HL-60/S4 treated with phorbol 12-myristate 13-acetate at 8.2 ng/mL for 4 days and 3 days (cell line): ENCODE measurements around the gene SCO1.
"Not testable (repeated sequence)": the region's sequence is repeated elsewhere in the genome, so short reads cannot be mapped to it uniquely, and the experiment has no call there.

Experiments used
- in situ Hi-C: fragments of 300-500 bp; cut with MboI; formaldehyde crosslinking; loops from 2 replicates; pipeline ENCODE4 v1.15.0; 2022; ENCODE audit warnings: low sequenced_read_pairs

SCO1 gene

GRCh38 chr17:10697092-10698081 lies at the start of gene SCO1, which contains the start of gene ADPRM:
TSS of gene SCO1 (minus strand) at chr17:10697533. CDS start at chr17:10697507, 26 bp downstream.
TSS of gene ADPRM (plus strand) at chr17:10697594. CDS start at chr17:10704927, 7,333 bp downstream.
- in situ Hi-C loops, result no loop called here

GRCh38 chr17:10745231-10745630 lies 47.9 kb upstream of the SCO1 start:
- in situ Hi-C loops, result no loop called here

GRCh38 chr17:10744501-10745000 lies 47.2 kb upstream of the SCO1 start:
- in situ Hi-C loops, result no loop called here

GRCh38 chr17:10743316-10744009 lies 46.1 kb upstream of the SCO1 start:
- in situ Hi-C loops, result no loop called here

- in situ Hi-C loops, result no loop called here
These were observed 45.1 kb upstream of the SCO1 start for GRCh38 chr17:10742431-10742830.

GRCh38 chr17:10741416-10742135 lies 44.2 kb upstream of the SCO1 start:
- in situ Hi-C loops, result no loop called here

- in situ Hi-C loops, result no loop called here
These were observed 42.1 kb upstream of the SCO1 start for GRCh38 chr17:10739386-10739785.

- in situ Hi-C loops, result no loop called here
These were observed 41.4 kb upstream of the SCO1 start for GRCh38 chr17:10738521-10739258.

GRCh38 chr17:10737736-10738135 lies 40.4 kb upstream of the SCO1 start:
- in situ Hi-C loops, result no loop called here

GRCh38 chr17:10737168-10737622 lies 39.9 kb upstream of the SCO1 start:
- in situ Hi-C loops, result no loop called here

GRCh38 chr17:10735821-10736220 lies 38.5 kb upstream of the SCO1 start:
- in situ Hi-C loops, result no loop called here

GRCh38 chr17:10735251-10735650 lies 37.9 kb upstream of the SCO1 start:
- in situ Hi-C loops, result no loop called here

GRCh38 chr17:10733666-10734065 lies 36.3 kb upstream of the SCO1 start:
- in situ Hi-C loops, result no loop called here

- in situ Hi-C loops, result not testable (repeated sequence)
These were observed 34.8 kb upstream of the SCO1 start for GRCh38 chr17:10732121-10732520.

- in situ Hi-C loops, result no loop called here
These were observed 34.1 kb upstream of the SCO1 start for GRCh38 chr17:10731408-10731879.

- in situ Hi-C loops, result not testable (repeated sequence)
These were observed 32.9 kb upstream of the SCO1 start for GRCh38 chr17:10730247-10730646.

- in situ Hi-C loops, result no loop called here
These were observed 32.2 kb upstream of the SCO1 start, which contains the start of gene TMEM220 for GRCh38 chr17:10729334-10730193. TSS of gene TMEM220 (minus strand) at chr17:10730023. CDS start at chr17:10729851, 172 bp downstream.

GRCh38 chr17:10728331-10728892 lies 31.1 kb upstream of the SCO1 start:
- in situ Hi-C loops, result no loop called here

GRCh38 chr17:10727192-10727591 lies 29.9 kb upstream of the SCO1 start:
- in situ Hi-C loops, result no loop called here
